Activated CD8-positive, alpha-beta memory T cell treated with anti-CD3 and anti-CD28 coated beads for 36 hours (primary cell): ENCODE measurements around the gene DEGS1. TPM values are rescaled to one million over a fixed set of nuclear protein-coding genes. Genes with fewer than 3 reads are reported as not detected.

Experiments
- CTCF ChIA-PET: fragments of 350-600 bp; sonication (Branson Sonifier 250); formaldehyde crosslinking; loops from one replicate; lab custom pipeline; 2021; ENCODE audit warnings: antibody characterized with exemption; lab: Charles Lee
- POLR2A ChIA-PET: fragments of 350-600 bp; sonication (Branson Sonifier 250); formaldehyde crosslinking; loops from one replicate; lab custom pipeline; 2021; ENCODE audit warnings: antibody characterized with exemption; lab: Charles Lee
- total RNA-seq, 2 experiments: library from RNA; stranded (reverse); gene quantifications; one replicate each; pipeline ENCODE4 v1.2.3, GENCODE V29; 2021

DEGS1 gene
- total RNA-seq, 2 experiments from 2014 or later: 47.1 to 47.6 TPM

- POLR2A ChIA-PET: interaction anchor here (0.6 kb wide), 1 partner anchor 54 kb away, joined by 4 read pairs; no protein-coding TSS in a partner anchor
- CTCF ChIA-PET: no interaction called here
Observed at GRCh38 chr1:224237119-224237881, 54.3 kb downstream of the DEGS1 start.

- ChIA-PET POLR2A (no interaction called here), CTCF (no interaction called here)
Observed at GRCh38 chr1:224238212-224238611, 55.2 kb downstream of the DEGS1 start.

DNA sequence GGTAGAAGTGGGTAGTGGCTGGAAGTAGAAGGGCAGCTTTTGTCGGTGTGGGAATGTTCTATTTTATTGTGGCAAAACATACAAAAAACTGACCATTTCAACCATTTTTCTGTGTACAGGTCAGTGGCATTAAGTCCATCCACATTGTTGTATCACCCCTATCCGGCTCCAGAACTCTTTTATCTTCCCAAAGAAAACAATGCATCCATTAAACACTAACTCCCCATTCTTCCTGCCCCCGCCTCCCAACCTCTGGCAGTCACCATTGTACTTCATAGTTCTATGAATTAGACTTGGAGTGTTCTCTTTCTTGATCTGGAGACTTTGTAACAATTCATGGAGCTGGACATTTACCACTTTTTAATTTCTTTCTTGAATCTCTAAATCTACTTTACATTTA, 55.7 kb downstream of the DEGS1 start:
- ChIA-PET POLR2A (no interaction called here), CTCF (no interaction called here)

Other genes starting within 250 kb of the DEGS1 start
- 10 to 100 TPM; 28.6 to 29.1 TPM for gene FBXO28, start 69.1 kb upstream of the DEGS1 start, total RNA-seq
- 10 to 100 TPM; 47.4 to 48.3 TPM for gene NVL, start 146.9 kb downstream of the DEGS1 start, total RNA-seq
- gene CNIH4, start 173.6 kb downstream of the DEGS1 start, total RNA-seq: 10 to 100 TPM; 58.8 to 64.5 TPM